Measurements from ENCODE around the gene VAT1L. TPM values are rescaled to one million over a fixed set of nuclear protein-coding genes. Genes with fewer than 3 reads are reported as not detected.
"Not testable (repeated sequence)": the region's sequence is repeated elsewhere in the genome, so short reads cannot be mapped to it uniquely, and the experiment has no call there.

The VAT1L gene
- polyA plus RNA-seq, 3 donors from 2014 or later, result not detected

DNA sequence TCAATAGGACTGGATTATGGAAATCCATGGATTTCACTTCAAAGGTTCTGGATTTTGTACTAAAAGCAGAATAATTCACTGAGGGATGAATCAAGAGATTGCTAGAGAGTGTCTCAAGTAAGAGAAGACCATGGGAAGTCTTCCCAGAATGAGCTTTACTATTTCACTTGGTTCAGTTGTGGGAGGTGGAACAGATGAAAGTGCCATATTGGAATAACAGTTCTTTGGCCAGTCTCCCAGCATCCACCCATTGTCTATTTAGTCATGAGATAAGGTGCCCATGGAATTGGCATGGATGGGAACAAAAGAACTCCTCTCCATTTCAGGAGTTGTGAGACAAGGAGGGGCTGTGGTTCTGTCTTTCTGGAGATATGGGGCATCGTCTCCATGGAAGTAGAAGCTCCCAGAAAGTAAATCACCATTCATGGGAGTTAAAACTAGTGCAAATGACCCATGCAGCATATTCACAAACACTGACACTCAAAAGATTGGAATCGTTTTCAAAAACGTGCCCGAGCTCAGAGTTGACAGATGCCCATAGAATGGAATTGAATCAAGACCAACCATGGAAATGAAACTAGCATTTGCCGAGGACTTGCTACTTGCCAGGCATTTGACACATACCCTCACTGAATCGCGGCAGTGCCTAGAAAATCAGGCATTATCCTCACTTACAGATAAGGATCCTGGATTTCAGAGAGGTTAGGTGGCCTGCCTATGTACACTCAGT, 197.8 kb downstream of the VAT1L start:
- H3K4me1 Mint-ChIP-seq, result no peaks in the 10 kb centered on the region
- H3K27ac Mint-ChIP-seq, result no peak overlapping the region
- DNase-seq, result no peak
- H3K36me3 Mint-ChIP-seq, result no peaks in the 10 kb centered on the region
- H3K4me3 Mint-ChIP-seq, result no peak overlapping the region
- peaks cover 2 to 6% (median 3%) of the 10 kb centered on the region in 3 donors for H3K27me3 Mint-ChIP-seq (ENCODE audit: low read depth in 3 of 3)
- H3K9me3 Mint-ChIP-seq, result no peaks in the 10 kb centered on the region

DNA sequence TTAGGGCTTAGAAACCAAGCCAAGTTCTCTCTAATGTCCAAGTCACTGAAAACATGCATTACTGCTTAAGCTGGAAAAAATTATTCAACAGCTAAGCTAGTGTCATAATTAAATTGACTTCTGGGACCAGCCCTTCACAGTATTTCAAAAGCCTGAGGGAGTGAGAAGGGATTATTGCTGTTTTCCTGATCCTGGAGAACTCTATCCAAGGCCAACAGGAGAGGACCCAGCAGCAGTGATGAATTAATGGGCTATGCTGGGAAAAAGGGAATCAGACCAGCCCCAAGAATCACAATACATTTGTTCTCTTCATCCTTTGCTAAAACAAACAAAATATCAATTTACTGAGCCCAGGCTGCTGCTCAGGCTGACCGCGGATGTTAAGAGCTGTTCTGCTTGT, 199.4 kb downstream of the VAT1L start:
- Mint-ChIP-seq H3K9me3 (no peaks in the 10 kb centered on the region), H3K27me3 (ENCODE audit: low read depth in 3 of 3) (peaks cover 2 to 10% (median 3%) of the 10 kb centered on the region in 3 donors), H3K4me1 (no peaks in the 10 kb centered on the region), H3K36me3 (no peaks in the 10 kb centered on the region), H3K27ac (no peak overlapping the region), H3K4me3 (no peak overlapping the region)
- no peak for DNase-seq

- Mint-ChIP-seq H3K27me3 (ENCODE audit: low read depth in 3 of 3) (peaks cover 3 to 10% (median 3%) of the 10 kb centered on the region in 3 donors), H3K36me3 (no peaks in the 10 kb centered on the region), H3K4me1 (no peaks in the 10 kb centered on the region), H3K9me3 (no peaks in the 10 kb centered on the region), H3K4me3 (no peak overlapping the region), H3K27ac (no peak overlapping the region)
- no peak for DNase-seq
These were observed 201.5 kb downstream of the VAT1L start for GRCh38 chr16:77989846-77990245.

DNA sequence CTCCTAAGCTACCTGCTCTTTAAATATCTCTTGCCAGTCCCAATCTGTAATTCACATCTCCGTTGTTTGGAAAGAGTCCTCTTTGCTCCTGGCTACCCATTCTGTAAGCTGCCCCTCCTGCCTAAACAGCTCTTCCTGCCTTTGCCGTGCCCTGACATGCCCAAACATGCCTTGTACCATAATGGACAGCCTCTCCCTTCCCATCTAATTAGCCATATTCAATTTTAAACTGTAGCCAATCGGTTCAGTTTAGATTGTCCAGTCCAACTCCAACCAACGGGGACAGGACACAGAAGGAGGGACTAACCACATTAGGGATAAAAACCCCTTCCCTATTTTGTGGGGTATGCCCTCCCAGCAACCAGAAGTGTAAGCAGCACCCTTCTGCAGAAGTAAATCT, 203.3 kb downstream of the VAT1L start:
- H3K4me3 Mint-ChIP-seq, result no peak overlapping the region
- DNase-seq, result no peak
- no peak overlapping the region for H3K27ac Mint-ChIP-seq
- H3K9me3 Mint-ChIP-seq, result peaks cover 0 to 4% (median 2%) of the 10 kb centered on the region in 6 donors
- H3K36me3 Mint-ChIP-seq, result no peaks in the 10 kb centered on the region
- peaks cover 2 to 10% (median 3%) of the 10 kb centered on the region in 3 donors for H3K27me3 Mint-ChIP-seq (ENCODE audit: low read depth in 3 of 3)
- H3K4me1 Mint-ChIP-seq, result no peaks in the 10 kb centered on the region

GRCh38 chr16:77992381-77992780, 204.0 kb downstream of the VAT1L start:
- not testable (repeated sequence) for H3K9me3 Mint-ChIP-seq; DNase-seq; H3K27me3 Mint-ChIP-seq (ENCODE audit: low read depth in 3 of 3); H3K36me3 Mint-ChIP-seq; H3K4me3 Mint-ChIP-seq; H3K4me1 Mint-ChIP-seq; H3K27ac Mint-ChIP-seq

- peaks cover 0 to 5% (median 4%) of the 10 kb centered on the region in 6 donors for H3K9me3 Mint-ChIP-seq
- H3K27ac Mint-ChIP-seq, result no peak overlapping the region
- H3K4me1 Mint-ChIP-seq, result no peaks in the 10 kb centered on the region
- no peak for DNase-seq
- H3K4me3 Mint-ChIP-seq, result no peak overlapping the region
- H3K27me3 Mint-ChIP-seq (ENCODE audit: low read depth in 3 of 3), result peaks cover 2 to 10% (median 3%) of the 10 kb centered on the region in 3 donors
- no peaks in the 10 kb centered on the region for H3K36me3 Mint-ChIP-seq
These were observed 205.0 kb downstream of the VAT1L start for GRCh38 chr16:77993111-77993985.

GRCh38 chr16:77995843-77996455, 207.6 kb downstream of the VAT1L start:
- Mint-ChIP-seq H3K4me3 (no peak overlapping the region), H3K9me3 (peaks cover 0 to 5% (median 4%) of the 10 kb centered on the region in 6 donors), H3K4me1 (no peaks in the 10 kb centered on the region), H3K36me3 (no peaks in the 10 kb centered on the region), H3K27me3 (ENCODE audit: low read depth in 3 of 3) (peaks cover 0 to 6% (median 2%) of the 10 kb centered on the region in 3 donors), H3K27ac (no peak overlapping the region)
- DNase-seq, result no peak

DNA sequence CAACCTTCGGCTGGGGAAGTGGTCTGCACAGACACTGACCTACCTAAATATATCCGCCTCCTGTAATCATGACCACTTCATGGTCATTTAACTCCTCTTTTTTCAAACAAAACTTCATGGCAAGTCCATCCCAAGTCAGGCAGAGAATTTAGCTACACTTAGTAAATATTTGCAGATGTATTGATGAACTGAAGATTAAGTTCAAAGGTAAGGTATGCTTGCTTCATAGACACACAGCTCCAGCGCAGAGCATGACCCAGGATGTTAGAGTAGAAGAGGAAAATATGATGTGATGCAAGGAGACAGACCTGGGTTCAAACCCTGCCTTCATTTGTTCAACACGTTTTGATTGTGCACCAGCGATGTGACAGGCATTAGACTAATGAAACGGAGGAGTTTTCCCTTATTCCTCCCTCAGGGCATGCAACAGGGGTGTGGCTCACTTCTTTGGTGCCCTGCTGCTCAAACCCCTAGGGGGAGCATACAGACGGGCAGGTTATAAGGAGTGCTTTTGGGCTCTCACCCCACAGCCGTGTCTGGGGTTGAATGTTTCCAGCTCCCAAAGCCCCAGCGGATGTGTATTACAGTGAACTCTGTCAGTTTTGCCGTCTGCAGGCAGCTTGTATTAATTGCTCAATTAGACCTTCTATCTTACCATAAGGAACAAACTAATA, 210.1 kb downstream of the VAT1L start:
- peaks cover 0 to 7% (median 4%) of the 10 kb centered on the region in 6 donors for H3K9me3 Mint-ChIP-seq
- H3K27ac Mint-ChIP-seq, result no peak overlapping the region
- no peaks in the 10 kb centered on the region for H3K36me3 Mint-ChIP-seq
- peaks cover 0 to 2% (median 0%) of the 10 kb centered on the region in 3 donors for H3K27me3 Mint-ChIP-seq (ENCODE audit: low read depth in 3 of 3)
- H3K4me1 Mint-ChIP-seq, result no peaks in the 10 kb centered on the region
- no peak for DNase-seq
- no peak overlapping the region for H3K4me3 Mint-ChIP-seq

GRCh38 chr16:78001451-78002025, 213.2 kb downstream of the VAT1L start:
- H3K4me1 Mint-ChIP-seq, result no peaks in the 10 kb centered on the region
- H3K4me3 Mint-ChIP-seq, result no peak overlapping the region
- H3K27me3 Mint-ChIP-seq (ENCODE audit: low read depth in 3 of 3), result peaks cover 0 to 2% (median 0%) of the 10 kb centered on the region in 3 donors
- H3K27ac Mint-ChIP-seq, result no peak overlapping the region
- no peak for DNase-seq
- no peaks in the 10 kb centered on the region for H3K36me3 Mint-ChIP-seq
- H3K9me3 Mint-ChIP-seq, result peaks cover 0 to 5% (median 2%) of the 10 kb centered on the region in 6 donors

DNA sequence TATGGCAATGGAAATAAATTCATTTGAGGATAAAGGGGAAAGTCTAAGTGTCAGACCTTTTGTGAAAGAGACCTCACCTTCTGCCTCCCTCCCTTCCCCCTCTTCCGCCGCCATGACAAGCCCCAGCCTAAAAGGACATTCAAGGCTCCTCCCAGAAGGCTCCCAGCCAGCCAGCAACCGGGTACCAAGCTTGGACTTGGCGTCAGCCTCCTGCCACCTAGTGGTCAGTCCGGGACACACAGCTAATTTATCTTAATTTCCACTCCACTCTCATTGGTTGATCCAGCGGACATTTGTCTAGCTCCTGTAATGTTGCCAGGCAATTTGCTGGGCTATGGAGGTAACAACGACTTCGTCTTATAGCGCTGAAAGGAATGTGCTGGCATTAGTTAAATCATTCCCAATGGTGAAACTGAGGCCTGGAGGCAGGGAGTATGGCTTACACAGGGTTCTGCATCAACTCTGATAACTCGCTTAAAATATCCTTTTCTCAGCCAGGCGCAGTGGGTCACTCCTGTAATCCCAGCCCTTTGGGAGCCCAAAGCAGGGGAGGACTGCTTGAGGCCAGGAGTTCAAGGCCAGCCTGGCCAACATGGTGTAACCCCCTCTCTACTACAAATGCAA, 214.7 kb downstream of the VAT1L start:
- H3K4me1 Mint-ChIP-seq, result no peaks in the 10 kb centered on the region
- no peaks in the 10 kb centered on the region for H3K36me3 Mint-ChIP-seq
- no peak overlapping the region for H3K27ac Mint-ChIP-seq

DNA sequence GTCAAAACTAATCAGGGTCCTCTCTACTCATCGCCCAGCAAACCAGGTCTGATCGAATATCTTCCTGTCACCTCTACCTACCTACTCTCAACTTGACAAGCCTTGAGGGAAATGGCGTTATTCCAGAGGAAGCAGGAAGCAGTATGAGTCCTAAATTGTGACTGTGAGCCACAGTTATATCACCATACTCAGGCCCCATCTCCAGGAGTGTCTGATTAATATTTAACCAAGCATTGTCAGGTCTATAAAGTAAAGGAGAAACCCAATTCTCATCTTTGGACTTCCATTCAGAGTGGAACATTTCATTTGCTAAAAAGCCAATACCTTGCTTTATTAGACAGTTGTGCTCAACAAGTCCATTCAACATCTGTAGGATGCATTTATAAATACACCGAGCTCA, 216.2 kb downstream of the VAT1L start:
- Mint-ChIP-seq H3K9me3 (peaks cover 0 to 3% (median 0%) of the 10 kb centered on the region in 6 donors), H3K36me3 (no peaks in the 10 kb centered on the region), H3K4me1 (no peaks in the 10 kb centered on the region), H3K27ac (no peak overlapping the region), H3K27me3 (ENCODE audit: low read depth in 3 of 3) (peaks cover 0 to 2% (median 2%) of the 10 kb centered on the region in 3 donors), H3K4me3 (no peak overlapping the region)
- no peak for DNase-seq

More for the DNA sequence above, 214.7 kb downstream of the VAT1L start:
- peaks cover 0 to 4% (median 0%) of the 10 kb centered on the region in 6 donors for H3K9me3 Mint-ChIP-seq
- peaks cover 0 to 2% (median 0%) of the 10 kb centered on the region in 3 donors for H3K27me3 Mint-ChIP-seq (ENCODE audit: low read depth in 3 of 3)
- DNase-seq, result peak; percentile 27 to 44 (median 33)
- no peak overlapping the region for H3K4me3 Mint-ChIP-seq

DNA sequence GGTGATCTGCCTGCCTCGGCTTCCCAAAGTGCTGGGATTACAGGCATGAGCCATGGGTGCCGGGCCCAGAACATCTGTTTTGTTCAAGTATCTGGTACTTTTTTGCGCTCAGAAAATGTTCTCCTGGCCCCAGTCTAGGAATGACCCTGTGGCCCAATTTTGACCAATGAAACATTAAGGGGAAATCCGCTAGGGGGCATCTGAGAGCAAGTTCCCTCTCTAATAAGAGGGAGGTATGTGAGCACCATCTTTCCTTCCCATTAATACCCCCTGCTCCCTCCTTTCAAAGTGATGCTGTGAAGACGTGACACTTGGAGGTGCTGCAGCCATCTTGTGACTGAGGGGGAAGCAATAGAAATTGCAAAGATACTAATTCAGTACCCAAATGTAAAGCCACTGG, 217.5 kb downstream of the VAT1L start:
- no peak overlapping the region for H3K4me3 Mint-ChIP-seq
- DNase-seq, result no peak
- no peaks in the 10 kb centered on the region for H3K36me3 Mint-ChIP-seq
- H3K27ac Mint-ChIP-seq, result no peak overlapping the region
- H3K9me3 Mint-ChIP-seq, result peaks cover 0 to 3% (median 0%) of the 10 kb centered on the region in 6 donors
- no peaks in the 10 kb centered on the region for H3K4me1 Mint-ChIP-seq
- H3K27me3 Mint-ChIP-seq (ENCODE audit: low read depth in 3 of 3), result peaks cover 0 to 2% (median 2%) of the 10 kb centered on the region in 3 donors

GRCh38 chr16:78007121-78007520, 218.8 kb downstream of the VAT1L start:
- Mint-ChIP-seq H3K4me3 (no peak overlapping the region), H3K27me3 (ENCODE audit: low read depth in 3 of 3) (peaks cover 0 to 3% (median 2%) of the 10 kb centered on the region in 3 donors), H3K27ac (no peak overlapping the region), H3K9me3 (peaks cover 0 to 3% (median 0%) of the 10 kb centered on the region in 6 donors), H3K4me1 (no peaks in the 10 kb centered on the region), H3K36me3 (no peaks in the 10 kb centered on the region)
- no peak for DNase-seq
